Activated T-cell treated with anti-CD3 and anti-CD28 coated beads, Interleukin-2, amount 50 U/mL, for 4 hours (primary cell): ENCODE data around the gene MBOAT2. TPM values are rescaled to one million over a fixed set of nuclear protein-coding genes. Genes with fewer than 3 reads are reported as not detected.

Source experiments
- ATAC-seq, 2 donors: fragments of 200-7000 bp; cut with Tn5 transposase; one replicate each; pipeline ENCODE4 v1.10.0; 2021
- DNase-seq: peaks from one replicate; pipeline ENCODE4 v3.0.0-alpha.2; 2020
- H3K27me3 Mint-ChIP-seq: one replicate; pipeline ENCODE4 v1.8.0; 2021; ENCODE audit warnings: low read depth, mixed read lengths
- H3K36me3 Mint-ChIP-seq: one replicate; pipeline ENCODE4 v1.8.0; 2022; ENCODE audit warnings: mixed read lengths; ENCODE audit not compliant: insufficient read depth
- H3K4me1 Mint-ChIP-seq: one replicate; pipeline ENCODE4 v1.8.0; 2021; ENCODE audit warnings: low read depth, mixed read lengths
- H3K4me3 Mint-ChIP-seq: one replicate; pipeline ENCODE4 v1.8.0; 2021; ENCODE audit warnings: mild to moderate bottlenecking, moderate library complexity, mixed read lengths
- H3K9me3 Mint-ChIP-seq: one replicate; pipeline ENCODE4 v1.8.0; 2021; ENCODE audit warnings: mixed read lengths
- total RNA-seq, 3 donors: library from RNA; stranded (reverse); gene quantifications; one replicate each; pipeline ENCODE4 v1.2.1, GENCODE V29; 2021

Gene MBOAT2
- total RNA-seq, 3 donors from 2014 or later, result 0.74 to 0.99 (median 0.95) TPM

DNA sequence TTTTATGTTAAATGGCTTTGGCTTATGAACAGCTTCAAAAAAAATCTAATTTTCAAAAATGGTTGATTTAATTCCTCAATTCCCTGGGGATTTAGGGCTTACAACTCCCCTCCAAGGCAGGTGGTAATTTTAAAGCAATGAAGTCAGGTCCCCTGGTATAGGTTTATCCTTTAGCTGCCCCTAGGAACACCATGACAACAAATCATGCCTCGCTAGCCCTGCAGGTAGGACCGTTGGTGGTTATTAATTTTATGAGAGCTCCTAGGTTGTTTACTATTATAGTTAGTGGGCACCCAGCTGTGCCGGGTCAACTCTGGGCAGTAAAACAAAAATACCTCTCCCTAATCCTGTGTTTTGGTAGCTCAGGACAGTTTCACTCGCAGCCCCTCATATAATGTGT, 26.2 kb upstream of the MBOAT2 start:
- Mint-ChIP-seq H3K4me1 (peaks cover 5% of the 10 kb centered on the region), H3K36me3 (no peaks in the 10 kb centered on the region), H3K9me3 (no peaks in the 10 kb centered on the region), H3K27me3 (peaks cover 37% of the 10 kb centered on the region), H3K4me3 (no peak overlapping the region)
- DNase-seq (no peak), ATAC-seq (no peak)

DNA sequence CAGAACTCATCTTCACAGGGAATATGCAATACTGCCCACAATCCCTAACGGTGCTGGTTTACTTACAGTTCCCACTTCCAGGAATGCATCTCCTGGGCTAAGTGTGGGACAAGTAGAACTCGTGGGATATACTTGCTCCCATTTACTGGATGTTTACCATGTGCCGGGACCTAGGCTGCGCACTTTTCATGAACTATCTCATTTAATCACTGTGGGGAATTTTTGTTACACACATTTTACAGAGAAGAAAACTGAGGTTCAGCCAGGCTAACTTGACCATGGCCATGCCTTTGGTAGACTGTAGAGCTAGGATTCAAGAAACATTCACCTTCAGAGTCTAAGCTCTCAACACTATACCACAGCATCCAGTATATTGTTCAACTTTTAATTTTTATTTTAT, 24.4 kb upstream of the MBOAT2 start:
- peaks cover 29% of the 10 kb centered on the region for H3K27me3 Mint-ChIP-seq
- no peak for ATAC-seq
- H3K36me3 Mint-ChIP-seq, result no peaks in the 10 kb centered on the region
- H3K9me3 Mint-ChIP-seq, result no peaks in the 10 kb centered on the region
- no peak overlapping the region for H3K4me3 Mint-ChIP-seq
- no peaks in the 10 kb centered on the region for H3K4me1 Mint-ChIP-seq
- no peak for DNase-seq

DNA sequence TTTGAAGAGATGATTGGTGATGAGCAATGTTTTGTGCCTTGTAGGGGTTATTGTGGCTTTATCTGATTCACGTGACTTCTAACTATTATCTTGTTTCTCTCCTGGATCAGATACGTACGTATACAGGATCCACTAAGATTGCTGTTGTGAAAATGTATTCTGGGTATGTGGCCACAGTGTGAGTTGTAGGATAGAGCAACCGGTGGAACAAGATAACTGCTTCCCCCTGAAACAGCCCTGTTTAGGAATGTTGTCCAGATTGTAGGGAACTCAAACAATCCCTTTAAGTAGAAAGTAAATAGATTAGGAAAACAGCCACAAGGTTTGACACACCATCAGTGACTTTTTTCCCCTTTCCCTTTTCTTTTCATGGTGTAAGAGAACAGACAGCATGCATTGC, 22.3 kb upstream of the MBOAT2 start:
- Mint-ChIP-seq H3K27me3 (peaks cover 26% of the 10 kb centered on the region), H3K9me3 (no peaks in the 10 kb centered on the region), H3K36me3 (no peaks in the 10 kb centered on the region), H3K4me3 (no peak overlapping the region), H3K4me1 (no peaks in the 10 kb centered on the region)
- DNase-seq, result no peak
- ATAC-seq, result no peak

DNA sequence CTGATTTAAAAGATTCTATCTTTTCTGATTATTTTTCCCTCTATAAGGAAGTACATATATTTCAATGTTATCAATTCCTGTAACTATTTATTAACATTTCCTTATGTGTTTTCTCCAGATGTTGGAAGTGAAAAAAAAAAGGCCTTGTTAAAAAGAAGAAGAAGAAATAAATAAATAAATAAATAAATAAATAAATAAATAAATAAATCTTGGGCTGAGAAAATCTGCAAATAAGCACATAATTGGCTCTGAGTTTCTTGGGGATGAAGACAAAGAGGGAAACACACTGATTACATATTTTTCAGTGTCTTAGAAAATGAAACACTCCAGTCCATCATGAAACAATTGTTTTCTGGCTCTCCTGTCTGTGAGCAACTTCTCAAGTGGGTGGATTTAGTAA, 21.1 kb upstream of the MBOAT2 start:
- Mint-ChIP-seq H3K9me3 (no peaks in the 10 kb centered on the region), H3K27me3 (peaks cover 26% of the 10 kb centered on the region), H3K4me1 (no peaks in the 10 kb centered on the region), H3K4me3 (no peak overlapping the region), H3K36me3 (no peaks in the 10 kb centered on the region)
- DNase-seq, result no peak
- no peak for ATAC-seq

DNA sequence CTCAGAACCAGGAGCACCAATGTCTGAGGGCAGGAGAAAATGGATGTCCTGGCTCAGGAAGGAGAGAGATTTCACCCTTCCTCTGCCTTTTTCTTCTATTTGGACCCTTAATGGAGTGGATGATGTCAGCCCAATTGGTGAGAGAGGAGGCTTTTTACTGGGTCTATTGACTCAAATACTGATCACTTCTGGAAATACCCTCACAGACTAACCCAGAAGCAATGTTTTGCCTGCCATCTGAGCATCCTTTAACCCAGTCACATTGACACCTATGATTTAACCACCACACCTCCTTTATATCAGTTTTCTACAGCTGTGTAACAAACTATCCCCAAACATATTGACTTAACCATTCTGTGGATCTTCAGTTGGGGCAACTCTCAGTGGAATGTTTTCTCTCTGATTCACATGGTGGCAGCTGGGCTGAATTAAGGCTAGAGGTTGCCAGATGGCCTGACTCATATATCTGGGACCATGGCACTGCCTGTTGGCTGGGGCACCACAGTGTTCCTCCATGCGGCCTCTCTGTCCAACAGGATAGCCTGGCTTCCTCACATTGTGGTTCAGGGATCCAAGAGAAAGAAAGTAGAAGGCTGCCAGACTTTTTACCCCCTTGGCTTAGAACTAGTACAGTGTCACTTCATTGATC, 18.2 kb upstream of the MBOAT2 start:
- Mint-ChIP-seq H3K27me3 (peaks cover 24% of the 10 kb centered on the region), H3K4me1 (no peaks in the 10 kb centered on the region), H3K36me3 (no peaks in the 10 kb centered on the region), H3K9me3 (no peaks in the 10 kb centered on the region), H3K4me3 (no peak overlapping the region)
- ATAC-seq, result no peak
- DNase-seq, result no peak

DNA sequence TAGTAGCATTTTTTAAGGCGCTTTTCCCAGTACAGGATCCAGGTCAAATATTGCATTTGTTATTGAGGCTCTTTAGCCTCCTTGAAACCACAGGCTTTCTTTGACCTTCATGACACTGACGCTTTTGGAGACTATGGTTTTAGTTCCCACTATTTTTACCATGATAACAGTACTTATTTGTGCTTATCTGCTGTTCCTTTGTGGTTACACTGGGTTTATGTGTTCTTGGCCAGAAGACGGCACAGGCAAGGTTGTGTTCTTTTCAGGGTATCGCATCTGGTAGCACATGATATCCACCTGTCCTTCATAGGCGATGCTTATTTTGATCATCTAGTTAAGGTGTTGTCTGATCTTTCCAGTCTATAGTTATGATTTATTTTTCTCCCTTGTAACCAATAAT, 16.8 kb upstream of the MBOAT2 start:
- peaks cover 27% of the 10 kb centered on the region for H3K27me3 Mint-ChIP-seq
- no peak overlapping the region for H3K4me3 Mint-ChIP-seq
- no peak for ATAC-seq

DNA sequence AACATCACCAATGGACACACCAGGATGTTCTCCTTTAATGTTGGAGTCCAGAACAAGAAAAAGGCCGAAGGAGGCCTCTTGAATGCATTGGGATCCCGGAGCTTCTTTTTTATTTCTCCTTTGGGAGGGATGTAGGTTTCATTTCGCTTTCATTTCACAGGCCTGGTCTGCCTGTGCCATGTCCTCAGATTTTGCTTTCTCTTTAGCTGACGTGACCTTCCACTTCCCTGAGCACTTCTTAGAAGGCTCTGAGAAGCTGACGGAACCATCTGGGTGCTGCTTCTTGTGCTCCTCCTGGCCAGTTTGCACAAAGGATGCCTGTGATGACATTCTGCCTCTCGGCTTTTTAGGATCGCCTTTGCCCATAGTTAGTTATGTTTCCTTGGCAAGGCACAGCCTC, 15.1 kb upstream of the MBOAT2 start:
- Mint-ChIP-seq H3K4me1 (no peaks in the 10 kb centered on the region), H3K27me3 (peaks cover 27% of the 10 kb centered on the region), H3K36me3 (no peaks in the 10 kb centered on the region), H3K9me3 (no peaks in the 10 kb centered on the region), H3K4me3 (no peak overlapping the region)
- DNase-seq (no peak), ATAC-seq (no peak)

More for the DNA sequence above, 16.8 kb upstream of the MBOAT2 start:
- DNase-seq, result no peak
- Mint-ChIP-seq H3K9me3 (no peaks in the 10 kb centered on the region), H3K4me1 (no peaks in the 10 kb centered on the region), H3K36me3 (no peaks in the 10 kb centered on the region)

DNA sequence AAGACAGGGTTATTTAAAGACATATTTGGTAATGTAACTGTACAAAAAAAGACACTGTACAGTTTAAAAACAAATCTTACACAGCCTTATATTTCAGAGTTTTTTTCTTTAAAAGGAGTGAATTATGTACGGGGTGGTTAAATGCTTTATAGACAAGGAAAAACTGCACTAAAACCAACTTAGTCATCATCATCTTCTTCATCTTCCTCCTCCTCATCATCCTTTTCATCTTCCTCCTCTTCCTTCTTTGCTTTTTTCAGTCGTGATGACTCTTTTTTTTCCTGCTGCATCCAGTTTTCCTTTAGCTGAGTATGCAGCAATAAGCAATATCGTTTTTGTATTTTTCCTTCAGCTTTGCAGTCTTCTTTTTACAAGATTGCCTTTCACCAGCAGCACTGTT, 14.6 kb upstream of the MBOAT2 start:
- H3K27me3 Mint-ChIP-seq, result peaks cover 29% of the 10 kb centered on the region
- no peak overlapping the region for H3K4me3 Mint-ChIP-seq
- H3K36me3 Mint-ChIP-seq, result no peaks in the 10 kb centered on the region
- ATAC-seq (no peak), DNase-seq (no peak)
- no peaks in the 10 kb centered on the region for H3K4me1 Mint-ChIP-seq
- H3K9me3 Mint-ChIP-seq, result no peaks in the 10 kb centered on the region

DNA sequence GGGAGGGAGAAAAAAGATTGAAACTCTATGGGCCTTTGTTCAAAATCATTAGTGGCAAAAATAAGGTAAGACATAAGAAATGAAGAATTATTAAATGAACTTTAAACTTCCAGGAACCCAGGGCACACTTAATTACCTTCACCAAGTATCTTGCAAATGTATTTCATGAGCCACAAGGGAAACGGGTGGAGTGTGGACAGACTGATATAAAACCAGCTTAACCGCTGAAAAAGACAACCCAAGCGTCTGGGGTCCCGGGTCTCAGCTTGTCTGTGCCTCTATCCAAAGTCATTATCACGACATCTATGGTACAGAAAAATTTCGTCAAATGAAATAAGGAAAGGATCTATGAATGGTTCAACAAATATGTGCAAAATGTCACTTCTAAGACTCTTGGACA, 13.9 kb upstream of the MBOAT2 start:
- Mint-ChIP-seq H3K4me3 (no peak overlapping the region), H3K27me3 (peaks cover 29% of the 10 kb centered on the region), H3K36me3 (no peaks in the 10 kb centered on the region), H3K9me3 (no peaks in the 10 kb centered on the region), H3K4me1 (no peaks in the 10 kb centered on the region)
- DNase-seq, result no peak
- ATAC-seq, result no peak

DNA sequence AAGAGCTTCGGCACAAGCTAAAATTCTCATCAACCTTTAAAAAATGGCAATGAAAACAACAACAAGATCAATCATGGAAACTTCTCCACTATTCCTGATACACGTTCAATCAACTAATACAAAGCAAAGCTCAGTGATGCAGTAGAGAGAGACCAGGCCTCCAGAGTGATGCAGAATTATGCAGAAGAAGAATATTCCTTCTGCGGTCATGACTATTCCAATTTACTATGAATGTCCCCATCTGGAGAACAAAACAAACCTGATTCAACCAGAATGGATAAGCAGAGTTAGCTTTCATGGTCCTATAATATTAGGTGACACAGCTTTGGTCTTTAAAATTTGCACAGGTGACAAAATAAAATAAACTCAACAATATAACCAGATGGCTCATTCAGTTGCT, 12.5 kb upstream of the MBOAT2 start:
- Mint-ChIP-seq H3K4me1 (no peaks in the 10 kb centered on the region), H3K36me3 (no peaks in the 10 kb centered on the region), H3K9me3 (no peaks in the 10 kb centered on the region), H3K4me3 (no peak overlapping the region), H3K27me3 (peaks cover 23% of the 10 kb centered on the region)
- no peak for ATAC-seq
- DNase-seq, result no peak

DNA sequence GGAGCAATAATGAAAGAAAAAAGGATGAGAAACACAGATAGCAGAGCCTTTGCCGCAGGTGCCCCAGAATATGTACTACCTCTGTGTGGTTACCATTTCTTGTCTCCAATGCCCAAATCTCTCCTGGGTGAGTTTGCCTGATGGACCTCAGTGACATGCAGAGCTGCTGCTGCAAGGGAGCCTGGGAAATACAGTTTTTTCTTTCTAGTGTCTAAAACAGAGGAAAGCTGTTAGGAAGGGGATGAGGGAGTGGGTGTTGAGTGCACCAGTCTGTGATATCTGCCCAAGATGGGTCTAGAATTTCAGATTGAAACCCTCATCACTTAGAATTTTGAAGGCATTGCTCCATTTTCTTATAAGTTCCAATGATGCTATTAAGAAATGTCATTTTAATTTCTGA, 9.9 kb upstream of the MBOAT2 start:
- H3K36me3 Mint-ChIP-seq, result no peaks in the 10 kb centered on the region
- no peak for DNase-seq
- H3K9me3 Mint-ChIP-seq, result no peaks in the 10 kb centered on the region
- H3K4me1 Mint-ChIP-seq, result no peaks in the 10 kb centered on the region
- no peak for ATAC-seq
- no peak overlapping the region for H3K4me3 Mint-ChIP-seq
- peaks cover 17% of the 10 kb centered on the region for H3K27me3 Mint-ChIP-seq

DNA sequence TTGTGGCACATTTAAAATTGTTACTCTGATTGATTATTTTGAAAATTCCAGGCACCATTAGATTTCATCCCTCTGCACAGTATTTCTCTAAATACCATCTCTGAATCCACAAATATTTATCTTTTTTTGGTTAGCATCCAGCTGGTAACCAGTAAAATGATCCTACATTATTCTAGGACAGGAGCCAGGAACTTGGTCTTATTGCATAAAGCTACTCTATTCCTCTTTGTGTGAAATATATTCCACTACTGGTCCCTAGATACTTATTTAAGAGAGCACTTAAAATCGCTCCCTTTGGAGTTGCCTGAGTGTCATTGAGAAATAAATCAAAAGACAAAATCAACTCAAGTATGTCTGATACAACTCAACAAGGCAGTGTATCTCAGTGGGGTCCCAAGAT, 7.4 kb upstream of the MBOAT2 start:
- Mint-ChIP-seq H3K4me1 (no peaks in the 10 kb centered on the region), H3K9me3 (no peaks in the 10 kb centered on the region), H3K27me3 (peaks cover 10% of the 10 kb centered on the region), H3K4me3 (no peak overlapping the region), H3K36me3 (no peaks in the 10 kb centered on the region)
- no peak for DNase-seq
- no peak for ATAC-seq

DNA sequence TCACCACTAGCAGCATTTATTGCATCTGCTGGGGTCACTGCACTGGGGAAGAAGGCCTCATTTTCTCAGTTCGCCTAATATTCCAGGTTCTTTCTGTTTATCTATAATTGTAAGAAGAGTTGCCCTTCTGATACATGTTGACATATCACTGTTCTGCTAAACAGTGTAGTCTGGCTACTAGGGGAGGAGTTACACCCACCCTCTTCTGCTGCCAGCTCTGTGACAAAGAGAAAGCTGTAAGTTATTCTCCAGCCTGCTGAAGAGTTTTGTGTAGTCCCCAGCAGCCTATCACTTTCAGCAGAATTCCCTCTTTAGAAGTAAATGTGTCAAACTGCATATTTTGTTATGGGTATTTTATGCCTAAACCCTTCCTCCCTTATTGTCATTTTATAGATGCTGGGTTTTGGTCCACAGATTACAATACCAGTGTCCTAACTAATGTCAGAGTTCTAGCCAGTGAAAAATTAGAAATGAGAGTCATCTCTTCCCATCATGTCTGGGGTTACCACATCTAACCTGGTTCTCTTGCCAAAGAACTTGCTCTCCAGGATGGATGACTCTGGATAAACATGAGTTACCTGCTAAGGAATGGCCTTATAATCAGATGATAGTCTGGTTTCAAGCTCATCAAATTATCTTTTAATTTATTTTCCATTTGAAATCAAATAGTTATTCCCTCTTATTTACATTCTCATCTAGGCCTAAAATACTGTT, 5.6 kb upstream of the MBOAT2 start:
- Mint-ChIP-seq H3K9me3 (no peaks in the 10 kb centered on the region), H3K36me3 (no peaks in the 10 kb centered on the region), H3K27me3 (peaks cover 5% of the 10 kb centered on the region), H3K4me3 (no peak overlapping the region), H3K4me1 (peaks cover 4% of the 10 kb centered on the region)
- ATAC-seq (no peak), DNase-seq (no peak)

DNA sequence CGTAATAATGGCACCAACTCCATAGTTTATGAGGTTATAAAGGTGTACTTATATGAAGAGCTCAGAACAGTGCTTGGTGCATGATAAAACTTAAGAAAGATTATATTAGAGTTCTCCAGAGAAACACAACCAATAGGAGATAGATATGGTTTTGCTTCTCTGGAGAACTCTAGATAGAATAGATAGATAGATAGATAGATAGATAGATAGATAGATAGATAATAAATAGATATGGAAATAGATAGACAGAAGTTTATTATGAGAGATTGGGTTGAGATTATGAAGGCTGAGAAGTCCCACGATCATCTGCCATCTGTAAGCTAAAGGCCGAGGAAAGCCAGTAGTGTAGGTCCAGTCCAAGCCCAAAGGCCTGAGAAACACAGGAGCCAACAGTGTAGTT, 2.9 kb upstream of the MBOAT2 start:
- peaks cover 9% of the 10 kb centered on the region for H3K4me1 Mint-ChIP-seq
- DNase-seq (no peak), ATAC-seq (no peak)
- H3K4me3 Mint-ChIP-seq, result no peak overlapping the region
- no peaks in the 10 kb centered on the region for H3K36me3 Mint-ChIP-seq
- H3K27me3 Mint-ChIP-seq, result peaks cover 4% of the 10 kb centered on the region
- H3K9me3 Mint-ChIP-seq, result no peaks in the 10 kb centered on the region
